ENCODE data around the gene GSPT1.

GSPT1 gene

DNA sequence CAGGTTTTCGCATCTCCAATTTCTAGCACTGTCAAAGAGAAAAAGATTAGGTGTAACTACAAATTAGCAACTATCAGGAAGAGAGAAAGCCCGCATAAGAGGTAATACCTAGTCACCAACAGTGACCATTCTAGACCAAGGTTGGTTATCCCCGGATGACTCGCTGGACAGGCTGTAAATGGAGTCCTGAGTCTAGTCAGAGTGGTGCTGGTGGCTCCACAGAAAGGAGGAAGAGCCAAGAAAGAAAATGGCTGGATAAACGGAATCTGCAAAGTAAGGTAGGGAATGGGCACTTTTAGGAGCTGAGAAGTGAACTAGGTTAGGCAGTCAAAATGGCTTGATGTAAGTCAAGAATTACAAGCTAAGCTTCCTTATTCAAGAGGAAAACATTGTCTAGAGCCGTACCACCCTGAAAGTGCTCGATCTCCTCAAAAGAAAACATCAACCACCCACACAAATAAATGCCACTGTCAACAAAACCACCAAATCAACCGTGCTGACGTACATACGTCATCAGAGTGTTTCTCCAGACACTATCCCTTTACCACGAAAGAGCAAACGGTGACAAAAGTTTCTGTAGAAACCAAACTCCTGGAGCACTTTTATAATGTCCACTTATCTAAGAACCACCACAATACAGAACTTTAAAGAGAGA lies 2.2 kb downstream of the GSPT1 start:
- H3K4me3 ChIP-seq (ENCODE audit: low read depth, low read length) = peak overlapping the region; percentile 95
- peak; percentile 36 for DNase-seq (ENCODE audit: low read depth)

DNA sequence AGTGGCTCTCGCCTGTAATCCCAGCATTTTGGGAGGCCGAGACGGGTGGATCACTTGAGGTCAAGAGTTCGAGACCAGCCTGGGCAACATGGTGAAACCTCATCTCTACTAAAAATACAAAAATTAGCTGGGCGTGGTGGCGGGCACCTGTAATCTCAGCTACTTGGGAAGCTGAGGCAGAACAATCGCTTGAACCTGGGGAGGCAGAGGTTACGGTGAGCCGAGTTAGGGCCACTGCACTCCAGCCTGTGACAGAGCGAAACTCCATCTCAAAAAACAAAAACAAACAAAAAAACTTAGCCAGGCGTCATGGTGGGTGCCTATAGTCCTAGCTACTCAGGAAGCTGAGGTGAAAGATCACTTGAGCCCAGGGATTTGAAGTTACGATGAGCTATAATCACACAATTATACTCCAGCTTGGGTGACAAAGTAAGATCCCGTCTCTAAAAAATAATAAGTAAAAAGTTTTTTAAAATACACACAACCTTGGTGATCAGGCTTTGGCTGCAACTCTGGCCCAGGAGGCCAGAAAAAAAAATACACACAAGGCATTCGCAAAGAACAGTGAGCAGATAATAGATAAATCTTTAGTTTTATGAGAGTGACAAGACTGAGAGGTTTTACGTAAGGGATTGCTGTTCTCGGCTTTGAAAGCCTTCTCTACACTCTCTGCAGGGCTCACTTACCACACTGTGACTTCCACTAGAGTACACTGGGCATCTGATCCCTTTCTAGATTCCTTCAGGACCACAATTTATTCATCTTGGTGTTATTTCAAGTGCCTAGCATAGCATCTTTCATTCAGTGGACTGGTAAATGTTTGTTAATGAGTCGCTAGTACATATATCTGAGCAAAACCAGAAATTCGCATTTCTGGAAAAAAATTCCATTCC lies 5.9 kb downstream of the GSPT1 start:
- TF ChIP-seq, protein P1, sequence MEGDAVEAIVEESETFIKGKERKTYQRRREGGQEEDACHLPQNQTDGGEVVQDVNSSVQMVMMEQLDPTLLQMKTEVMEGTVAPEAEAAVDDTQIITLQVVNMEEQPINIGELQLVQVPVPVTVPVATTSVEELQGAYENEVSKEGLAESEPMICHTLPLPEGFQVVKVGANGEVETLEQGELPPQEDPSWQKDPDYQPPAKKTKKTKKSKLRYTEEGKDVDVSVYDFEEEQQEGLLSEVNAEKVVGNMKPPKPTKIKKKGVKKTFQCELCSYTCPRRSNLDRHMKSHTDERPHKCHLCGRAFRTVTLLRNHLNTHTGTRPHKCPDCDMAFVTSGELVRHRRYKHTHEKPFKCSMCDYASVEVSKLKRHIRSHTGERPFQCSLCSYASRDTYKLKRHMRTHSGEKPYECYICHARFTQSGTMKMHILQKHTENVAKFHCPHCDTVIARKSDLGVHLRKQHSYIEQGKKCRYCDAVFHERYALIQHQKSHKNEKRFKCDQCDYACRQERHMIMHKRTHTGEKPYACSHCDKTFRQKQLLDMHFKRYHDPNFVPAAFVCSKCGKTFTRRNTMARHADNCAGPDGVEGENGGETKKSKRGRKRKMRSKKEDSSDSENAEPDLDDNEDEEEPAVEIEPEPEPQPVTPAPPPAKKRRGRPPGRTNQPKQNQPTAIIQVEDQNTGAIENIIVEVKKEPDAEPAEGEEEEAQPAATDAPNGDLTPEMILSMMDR (IDR thresholded peaks at IDR 0.05; ENCODE audit: low read depth, low read length) = no peak
- no peak for TF ChIP-seq MYC (IDR thresholded peaks at IDR 0.05; ENCODE audit: low read depth, low read length)
- TF ChIP-seq, protein P2, sequence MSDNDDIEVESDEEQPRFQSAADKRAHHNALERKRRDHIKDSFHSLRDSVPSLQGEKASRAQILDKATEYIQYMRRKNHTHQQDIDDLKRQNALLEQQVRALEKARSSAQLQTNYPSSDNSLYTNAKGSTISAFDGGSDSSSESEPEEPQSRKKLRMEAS (IDR thresholded peaks at IDR 0.05; ENCODE audit: low read depth, low read length) = no peak
- TF ChIP-seq POLR2A (IDR thresholded peaks at IDR 0.05; ENCODE audit: extremely low read depth, insufficient read length) = no peak
- H3K4me3 ChIP-seq (ENCODE audit: low read depth, low read length) = no peak overlapping the region

More for the DNA sequence above, 2.2 kb downstream of the GSPT1 start:
- TF ChIP-seq, protein P2 (IDR thresholded peaks at IDR 0.05; ENCODE audit: low read depth, low read length) = no peak
- TF ChIP-seq, protein P1 (IDR thresholded peaks at IDR 0.05; ENCODE audit: low read depth, low read length) = no peak
- no peak for TF ChIP-seq MYC (IDR thresholded peaks at IDR 0.05; ENCODE audit: low read depth, low read length)
- TF ChIP-seq POLR2A (IDR thresholded peaks at IDR 0.05; ENCODE audit: extremely low read depth, insufficient read length) = no peak

DNA sequence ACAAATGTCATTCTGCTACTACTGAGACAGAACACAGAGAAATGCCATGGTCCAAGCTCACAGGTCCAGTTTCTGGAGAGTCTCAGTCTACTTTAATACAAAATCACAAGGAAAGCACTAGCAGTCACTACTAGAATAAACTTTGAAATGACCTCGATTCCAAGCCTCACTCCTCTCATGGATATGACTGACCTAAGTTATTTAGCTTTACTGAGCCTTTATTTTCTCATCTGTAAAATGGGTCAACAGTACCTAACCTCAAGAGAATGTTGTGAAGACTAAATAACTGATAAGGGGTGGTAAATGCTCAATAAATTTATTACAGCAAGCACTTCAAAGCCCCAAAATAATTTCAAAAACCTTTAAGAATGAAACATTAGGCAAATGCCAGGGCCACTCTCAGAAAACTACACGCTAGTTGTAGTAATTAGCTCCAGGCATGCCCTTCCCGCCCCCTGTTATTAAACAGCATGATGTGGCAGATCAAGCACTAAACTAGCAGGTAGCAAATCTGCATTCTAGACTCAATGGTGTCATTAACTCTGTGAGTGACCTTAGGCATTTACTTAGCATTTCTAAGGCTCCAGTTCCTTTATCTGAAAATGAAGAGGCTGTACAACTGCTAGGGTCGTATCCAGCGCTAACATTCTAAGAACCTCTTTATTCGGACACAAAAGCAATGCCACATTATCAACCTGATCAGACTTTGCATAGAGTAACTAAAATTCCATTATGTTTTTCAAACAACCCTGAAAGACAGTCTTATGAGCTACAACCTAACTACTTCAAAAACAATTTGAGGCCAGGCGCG lies 8.4 kb downstream of the GSPT1 start:
- TF ChIP-seq, protein P2 (IDR thresholded peaks at IDR 0.05; ENCODE audit: low read depth, low read length) = no peak
- no peak for TF ChIP-seq MYC (IDR thresholded peaks at IDR 0.05; ENCODE audit: low read depth, low read length)
- TF ChIP-seq, protein P1 (IDR thresholded peaks at IDR 0.05; ENCODE audit: low read depth, low read length) = no peak
- TF ChIP-seq POLR2A (IDR thresholded peaks at IDR 0.05; ENCODE audit: extremely low read depth, insufficient read length) = no peak
- no peak for DNase-seq (ENCODE audit: low read depth)
- H3K4me3 ChIP-seq (ENCODE audit: low read depth, low read length) = no peak overlapping the region

More for the DNA sequence above, 5.9 kb downstream of the GSPT1 start:
- DNase-seq (ENCODE audit: low read depth) = no peak

DNA sequence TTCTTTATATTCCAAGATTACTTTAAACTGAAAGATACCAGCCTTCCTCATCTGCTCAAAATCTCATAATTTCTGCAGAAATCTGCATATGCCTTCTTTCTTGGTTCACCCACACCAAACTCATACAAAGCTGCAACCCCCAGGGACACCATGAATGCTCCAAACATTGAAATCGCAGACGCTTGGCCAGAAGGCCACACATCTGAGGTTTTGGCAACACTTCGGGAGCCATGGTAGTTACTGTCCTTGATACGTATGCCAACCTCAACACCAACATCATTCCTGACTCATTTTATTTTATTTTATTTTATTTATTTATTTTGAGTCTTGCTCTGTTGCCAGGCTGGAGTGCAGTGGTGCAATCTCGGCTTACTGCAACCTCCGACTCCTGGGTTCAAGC lies 11.8 kb downstream of the GSPT1 start:
- TF ChIP-seq POLR2A (IDR thresholded peaks at IDR 0.05; ENCODE audit: extremely low read depth, insufficient read length) (no peak), MYC (IDR thresholded peaks at IDR 0.05; ENCODE audit: low read depth, low read length) (no peak)
- TF ChIP-seq, protein P1 (IDR thresholded peaks at IDR 0.05; ENCODE audit: low read depth, low read length) = no peak
- TF ChIP-seq, protein P2 (IDR thresholded peaks at IDR 0.05; ENCODE audit: low read depth, low read length) = no peak
- no peak overlapping the region for H3K4me3 ChIP-seq (ENCODE audit: low read depth, low read length)
- no peak for DNase-seq (ENCODE audit: low read depth)

DNA sequence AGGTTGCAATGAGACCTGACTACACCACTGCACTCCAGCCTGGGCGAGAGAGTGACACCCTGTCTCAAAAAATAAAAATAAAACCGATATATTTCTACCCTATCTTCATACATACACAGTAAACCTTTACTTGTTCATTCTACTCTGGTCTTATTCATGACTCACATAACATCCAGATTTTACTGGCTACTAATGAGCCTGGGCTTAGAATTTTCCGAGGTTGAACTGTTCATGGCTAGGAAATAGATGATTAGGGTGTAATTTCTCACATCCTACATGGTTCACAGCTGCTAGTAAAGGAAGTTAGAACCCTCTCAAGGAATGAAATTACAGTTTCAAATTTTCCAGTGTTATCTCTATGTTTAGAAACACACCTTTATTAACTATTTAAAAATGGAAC lies 14.7 kb downstream of the GSPT1 start:
- TF ChIP-seq MYC (IDR thresholded peaks at IDR 0.05; ENCODE audit: low read depth, low read length) = no peak
- TF ChIP-seq, protein P2 (IDR thresholded peaks at IDR 0.05; ENCODE audit: low read depth, low read length) = no peak
- DNase-seq (ENCODE audit: low read depth) = no peak
- H3K4me3 ChIP-seq (ENCODE audit: low read depth, low read length) = no peak overlapping the region
